Common myeloid progenitor, CD34-positive (primary cell): ENCODE data around the gene TMEM89.

ENCODE experiments used
- CTCF ChIA-PET: fragments of 350-600 bp; sonication (Branson Sonifier 250); formaldehyde crosslinking; loops from one replicate; lab custom pipeline; 2021; ENCODE audit warnings: antibody characterized with exemption; lab: Charles Lee
- POLR2A ChIA-PET: fragments of 350-600 bp; sonication (Branson Sonifier 250); formaldehyde crosslinking; loops from one replicate; lab custom pipeline; 2021; ENCODE audit warnings: antibody characterized with exemption; lab: Charles Lee
- DNase-seq, 3 donors: peaks; one replicate each; pipeline versions ENCODE4 v3.0.0 to v3.0.0-alpha.2; 2013
- H3K27ac ChIP-seq, 2 experiments: 1 replicate in 1 of 2; 2 replicates in 1 of 2; pipeline ENCODE4 v1.7.0; 2013; ENCODE audit warnings: inconsistent platforms in 2 of 2, low read length in 2 of 2, mild to moderate bottlenecking in 2 of 2, low read depth in 1 of 2, moderate library complexity in 1 of 2; ENCODE audit not compliant: severe bottlenecking in 2 of 2, insufficient read depth in 1 of 2, poor library complexity in 1 of 2
- H3K27me3 ChIP-seq, 5 experiments: replicated peaks in 2 of 5; 1 replicate in 3 of 5; 2 replicates in 2 of 5; pipeline versions ENCODE4 v1.6.1 to v1.7.0; 2013; ENCODE audit warnings: low read length in 4 of 5, mild to moderate bottlenecking in 2 of 5, moderate library complexity in 2 of 5, inconsistent platforms in 1 of 5; ENCODE audit not compliant: insufficient read depth in 5 of 5, control insufficient read depth in 4 of 5
- H3K36me3 ChIP-seq, 4 experiments: 1 replicate in 2 of 4; 2 replicates in 2 of 4; pipeline versions ENCODE4 v1.6.1 to v1.7.0; 2013; ENCODE audit warnings: low read length in 3 of 4, control low read depth in 1 of 4, mild to moderate bottlenecking in 1 of 4; ENCODE audit not compliant: control insufficient read depth in 4 of 4, insufficient read depth in 4 of 4
- H3K4me1 ChIP-seq, 4 experiments: 1 replicate in 3 of 4; 2 replicates in 1 of 4; pipeline versions ENCODE4 v1.6.1 to v1.7.1; 2013; ENCODE audit warnings: low read length in 3 of 4, mild to moderate bottlenecking in 3 of 4, control low read depth in 1 of 4, inconsistent platforms in 1 of 4, moderate library complexity in 1 of 4; ENCODE audit not compliant: control insufficient read depth in 4 of 4, insufficient read depth in 4 of 4; ENCODE audit errors: control extremely low read depth in 1 of 4
- H3K4me3 ChIP-seq, 7 experiments: 1 replicate in 4 of 7; 2 replicates in 3 of 7; pipeline versions ENCODE4 v1.5.1 to v1.7.0; 2013; ENCODE audit warnings: mild to moderate bottlenecking in 7 of 7, low read length in 6 of 7, moderate library complexity in 6 of 7, inconsistent platforms in 2 of 7, low read depth in 2 of 7, control low read depth in 1 of 7; ENCODE audit not compliant: insufficient read depth in 4 of 7, control insufficient read depth in 1 of 7; ENCODE audit errors: extremely low read depth in 1 of 7
- H3K9me3 ChIP-seq, 5 experiments: 1 replicate in 4 of 5; 2 replicates in 1 of 5; pipeline versions ENCODE4 v1.6.1 to v1.7.1; 2013; ENCODE audit warnings: low read length in 4 of 5, mild to moderate bottlenecking in 2 of 5, inconsistent platforms in 1 of 5, low read depth in 1 of 5, moderate library complexity in 1 of 5; ENCODE audit not compliant: control insufficient read depth in 4 of 5, insufficient read depth in 2 of 5; ENCODE audit errors: control extremely low read depth in 1 of 5
- WGBS: methylation state at CpG from one replicate; pipeline ENCODE4 v1.1.5; 2013; ENCODE audit not compliant: insufficient coverage; 5-methylcytosine and 5-hydroxymethylcytosine counted together

TMEM89 gene

GRCh38 chr3:48661501-48662144, 40.1 kb upstream of the TMEM89 start:
- no peaks in the 10 kb centered on the region for H3K36me3 ChIP-seq
- H3K9me3 ChIP-seq = peaks cover 0 to 4% (median 0%) of the 10 kb centered on the region in 5 experiments
- ChIA-PET CTCF (interaction anchor here (1.8 kb wide), 1 partner anchor 24 kb away, joined by 4 read pairs; the partner anchor contains the start of gene NCKIPSD), POLR2A (interaction anchor here (0.9 to 1.8 kb wide), 2 partner anchors 17 to 56 kb away, joined by 3 to 4 read pairs; partner anchors contain the start of gene IP6K2)
- WGBS = 3% methylated on average over 64 of the region's 67 CpGs
- peak overlapping the region; percentile 2 to 77 (median 60) for H3K4me3 ChIP-seq
- H3K27me3 ChIP-seq = peaks cover 2 to 57% (median 11%) of the 10 kb centered on the region in 5 experiments
- H3K27ac ChIP-seq = no peak overlapping the region
- DNase-seq = peak; percentile 58 to 75 (median 72)
- peaks cover 0 to 37% (median 34%) of the 10 kb centered on the region in 4 experiments for H3K4me1 ChIP-seq

DNA sequence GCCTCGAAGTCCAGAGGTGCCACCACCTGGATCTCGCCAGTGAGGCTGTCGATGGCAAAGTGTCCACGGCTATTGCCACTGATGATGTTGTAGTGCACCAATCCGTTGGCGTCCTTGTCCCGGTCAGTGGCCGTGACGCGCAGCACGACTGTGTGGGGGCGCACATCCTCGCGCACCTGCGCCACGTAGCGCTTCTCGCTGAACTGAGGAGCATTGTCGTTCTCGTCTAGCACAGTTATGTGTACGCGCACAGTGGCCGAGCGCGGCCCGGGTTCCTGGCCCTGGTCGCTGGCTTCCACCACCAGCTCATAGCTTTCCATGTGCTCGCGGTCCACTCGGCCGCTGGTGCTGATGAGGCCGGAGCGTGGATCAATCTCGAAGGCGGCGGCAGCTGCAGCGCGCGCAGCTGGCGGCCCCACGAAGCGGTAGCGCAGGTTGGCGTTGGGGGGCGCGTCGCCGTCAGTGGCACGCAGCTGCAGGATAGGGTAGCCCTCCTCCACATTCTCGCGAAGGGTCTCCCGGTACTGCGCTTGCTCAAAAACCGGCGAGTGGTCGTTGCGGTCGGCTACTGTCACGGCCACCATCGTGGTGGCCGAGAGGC, 39.3 kb upstream of the TMEM89 start:
- CTCF ChIA-PET = interaction anchor here (1.9 kb wide), 1 partner anchor 25 kb away, joined by 4 read pairs; the partner anchor contains the start of gene SLC26A6
- Histone ChIP-seq H3K36me3 (no peaks in the 10 kb centered on the region), H3K4me3 (peak overlapping the region in 6 of 7 experiments; percentile 19 to 77 (median 64)), H3K9me3 (peaks cover 0 to 4% (median 0%) of the 10 kb centered on the region in 5 experiments), H3K27ac (no peak overlapping the region), H3K27me3 (peaks cover 2 to 59% (median 11%) of the 10 kb centered on the region in 5 experiments), H3K4me1 (peaks cover 0 to 40% (median 38%) of the 10 kb centered on the region in 4 experiments)
- POLR2A ChIA-PET = interaction anchor here (0.9 kb wide), 1 partner anchor 57 kb away, joined by 3 read pairs; the partner anchor contains the start of gene IP6K2
- DNase-seq = no peak
- WGBS = 72% methylated on average over 61 of the region's 61 CpGs

DNA sequence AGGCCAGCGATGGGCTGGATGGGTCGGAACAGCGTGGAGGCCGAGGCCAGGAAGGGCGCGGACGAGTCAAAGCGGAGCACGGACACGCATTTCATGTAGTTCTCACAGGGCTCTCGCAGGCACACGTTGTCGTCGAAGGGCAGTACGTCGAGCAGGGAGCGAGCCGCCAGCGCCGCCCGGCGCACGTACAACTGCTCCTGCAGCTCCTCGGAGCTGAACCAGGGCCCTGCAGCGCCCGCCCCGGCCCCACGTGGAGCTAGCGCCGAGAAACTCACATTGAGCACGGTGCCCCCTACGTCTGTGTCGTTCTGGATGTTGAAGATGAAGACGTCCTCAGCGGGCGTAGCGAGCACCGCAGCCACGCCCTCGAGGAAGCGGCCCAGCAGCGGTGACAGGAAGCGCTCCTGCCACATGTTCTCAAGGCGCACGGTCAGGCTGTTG, 35.3 kb upstream of the TMEM89 start:
- peaks cover 0 to 2% (median 0%) of the 10 kb centered on the region in 4 experiments for H3K36me3 ChIP-seq
- H3K4me3 ChIP-seq = peak overlapping the region in 5 of 7 experiments; percentile 48 to 67 (median 65)
- no peak overlapping the region for H3K27ac ChIP-seq
- H3K9me3 ChIP-seq = peaks cover 0 to 4% (median 0%) of the 10 kb centered on the region in 5 experiments
- DNase-seq = peak; percentile 23 to 36 (median 31)
- CTCF ChIA-PET = interaction anchor here (1.0 to 1.4 kb wide), 5 partner anchors 18 to 241 kb away, joined by 3 to 6 read pairs (median 3); partner anchors contain the start of genes PFKFB4, SLC25A20 and SLC26A6
- 71% methylated on average over 44 of the region's 45 CpGs for WGBS
- H3K4me1 ChIP-seq = peaks cover 0 to 25% (median 23%) of the 10 kb centered on the region in 4 experiments
- peaks cover 2 to 38% (median 8%) of the 10 kb centered on the region in 5 experiments for H3K27me3 ChIP-seq
- POLR2A ChIA-PET = interaction anchor here (0.6 kb wide), 1 partner anchor 22 kb away, joined by 3 read pairs; no protein-coding TSS in a partner anchor

- ChIA-PET POLR2A (interaction anchor here (0.6 kb wide), 1 partner anchor 22 kb away, joined by 3 read pairs; no protein-coding TSS in a partner anchor), CTCF (interaction anchor here (1.0 to 1.7 kb wide), 5 partner anchors 18 to 242 kb away, joined by 3 to 6 read pairs (median 4); partner anchors contain the start of genes PFKFB4, SLC25A20 and SLC26A6)
- no peak overlapping the region for H3K27ac ChIP-seq
- H3K4me1 ChIP-seq = peaks cover 0 to 19% (median 19%) of the 10 kb centered on the region in 4 experiments
- peaks cover 0 to 2% (median 0%) of the 10 kb centered on the region in 4 experiments for H3K36me3 ChIP-seq
- peak overlapping the region; percentile 31 to 67 (median 61) for H3K4me3 ChIP-seq
- 10% methylated on average over 76 of the region's 94 CpGs for WGBS
- DNase-seq = peak; percentile 81 to 92 (median 91)
- peaks cover 2 to 36% (median 8%) of the 10 kb centered on the region in 5 experiments for H3K27me3 ChIP-seq
- H3K9me3 ChIP-seq = peaks cover 0 to 4% (median 0%) of the 10 kb centered on the region in 5 experiments
These were observed 34.7 kb upstream of the TMEM89 start for GRCh38 chr3:48656061-48656840.

DNA sequence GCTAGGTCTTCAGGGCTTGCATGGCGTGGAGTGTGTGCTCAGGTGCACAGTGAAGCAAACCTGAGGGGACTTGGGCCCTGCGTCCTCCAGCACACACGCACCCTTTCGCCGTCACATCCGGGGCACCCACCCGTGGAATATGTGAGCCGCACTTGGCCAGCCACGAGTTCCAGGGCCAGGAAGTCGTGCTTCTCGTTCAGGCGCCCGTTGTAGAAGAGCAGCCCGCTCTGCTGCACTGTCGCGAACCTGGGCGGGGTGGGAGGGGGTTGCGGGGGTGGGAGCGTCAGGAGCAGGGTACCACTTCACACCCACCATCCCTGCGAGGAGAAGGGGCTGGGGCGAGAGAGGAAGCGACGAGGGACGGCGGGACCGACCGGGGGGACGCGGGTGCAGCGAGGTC, 34.0 kb upstream of the TMEM89 start:
- peak in 2 of 3 donors; percentile 48 to 54 for DNase-seq
- Histone ChIP-seq H3K9me3 (peaks cover 0 to 4% (median 0%) of the 10 kb centered on the region in 5 experiments), H3K27me3 (peaks cover under 1 to 29% (median 4%) of the 10 kb centered on the region in 5 experiments), H3K4me1 (peaks cover 0 to 15% (median 13%) of the 10 kb centered on the region in 4 experiments), H3K27ac (no peak overlapping the region), H3K4me3 (peak overlapping the region in 5 of 7 experiments; percentile 25 to 67 (median 61)), H3K36me3 (peaks cover 0 to 2% (median 0%) of the 10 kb centered on the region in 4 experiments)
- ChIA-PET POLR2A (no interaction called here), CTCF (interaction anchor here (1.4 to 1.7 kb wide), 2 partner anchors 20 to 22 kb away, joined by 4 to 6 read pairs; partner anchors contain the start of gene SLC26A6)
- WGBS = 15% methylated on average over 18 of the region's 30 CpGs

- Histone ChIP-seq H3K27me3 (peaks cover 0 to 25% (median 4%) of the 10 kb centered on the region in 5 experiments), H3K27ac (no peak overlapping the region), H3K4me1 (peaks cover 0 to 15% (median 13%) of the 10 kb centered on the region in 4 experiments), H3K36me3 (peaks cover 0 to 2% (median 0%) of the 10 kb centered on the region in 4 experiments), H3K4me3 (peak overlapping the region in 1 of 7 experiments; percentile 67), H3K9me3 (peaks cover 0 to 4% (median 0%) of the 10 kb centered on the region in 5 experiments)
- ChIA-PET POLR2A (no interaction called here), CTCF (interaction anchor here (1.7 kb wide), 1 partner anchor 21 kb away, joined by 4 read pairs; no protein-coding TSS in a partner anchor)
- no peak for DNase-seq
- 95% methylated on average over 12 of the region's 12 CpGs for WGBS
These were observed 33.5 kb upstream of the TMEM89 start for GRCh38 chr3:48655063-48655462.
